ENCODE results near the gene CADM3.

GRCh38 chr1:159162516-159163265 is 8.7 kb upstream of the CADM3 start:
- TF ChIP-seq EZH2 (IDR thresholded peaks at IDR 0.05; ENCODE audit: borderline replicate concordance, low read depth, low read length, severe bottlenecking): no peak
- no peak for TF ChIP-seq CTCF (IDR thresholded peaks at IDR 0.05; ENCODE audit: borderline replicate concordance, extremely low read depth, low read length, poor library complexity, severe bottlenecking)
